GM18909 (cell line): ENCODE data around the gene PSME1.
A peak's percentile ranks its signal among the peaks of the same experiment; 100 is the strongest.

ENCODE experiments used
- ATAC-seq: cut with Tn5 transposase; IDR thresholded peaks from one replicate; pipeline ENCODE4 v1.9.1; 2021; ENCODE audit warnings: mild to moderate bottlenecking; ENCODE audit not compliant: unreplicated experiment, poor library complexity

PSME1 gene

GRCh38 chr14:24123424-24124417, 12.3 kb upstream of the PSME1 start:
- ATAC-seq, result peak; percentile 53

- ATAC-seq, result no peak
Measured at GRCh38 chr14:24126939-24127338, 9.1 kb upstream of the PSME1 start.

GRCh38 chr14:24127673-24128072, 8.3 kb upstream of the PSME1 start:
- ATAC-seq, result no peak

GRCh38 chr14:24129410-24129998, 6.5 kb upstream of the PSME1 start:
- no peak for ATAC-seq

- ATAC-seq, result no peak
Measured at GRCh38 chr14:24130380-24130716, 5.6 kb upstream of the PSME1 start, which contains the start of gene FITM1. Gene FITM1, plus strand, starts transcription at chr14:24130659. Its CDS starts 905 bp downstream, at chr14:24131564.

GRCh38 chr14:24130717-24131548, 5.1 kb upstream of the PSME1 start:
- ATAC-seq, result no peak

GRCh38 chr14:24131549-24131966, 4.4 kb upstream of the PSME1 start:
- no peak for ATAC-seq

GRCh38 chr14:24132061-24132685, 3.8 kb upstream of the PSME1 start:
- ATAC-seq, result no peak

GRCh38 chr14:24132976-24133375, 3.0 kb upstream of the PSME1 start:
- no peak for ATAC-seq

GRCh38 chr14:24133735-24134134, 2.3 kb upstream of the PSME1 start:
- no peak for ATAC-seq

GRCh38 chr14:24135584-24135833, 485 bp upstream of the PSME1 start:
- peak; percentile 14 for ATAC-seq

- ATAC-seq, result no peak
Measured at GRCh38 chr14:24136684-24137528, 912 bp downstream of the PSME1 start.

- no peak for ATAC-seq
Measured at GRCh38 chr14:24137529-24138395, 1.8 kb downstream of the PSME1 start.

- ATAC-seq, result no peak
Measured at GRCh38 chr14:24138396-24139271, 2.6 kb downstream of the PSME1 start.

GRCh38 chr14:24139272-24139934, 3.4 kb downstream of the PSME1 start:
- ATAC-seq, result no peak

- ATAC-seq, result peak; percentile 88
Measured at GRCh38 chr14:24141097-24141880, 5.3 kb downstream of the PSME1 start, which contains the start of gene EMC9. Gene EMC9, minus strand, starts transcription at chr14:24141591. Its CDS starts 287 bp downstream, at chr14:24141304.
